ENCODE results near the gene GPR82.
"Not testable (repeated sequence)": the region's sequence is repeated elsewhere in the genome, so short reads cannot be mapped to it uniquely, and the experiment has no call there.

GPR82 gene

GRCh38 chrX:41723826-41724225 lies at the start of gene GPR82:
Gene GPR82 (plus strand): TSS chrX:41724181. CDS start chrX:41727027, 2,846 bp downstream.
- no peak for DNase-seq
- in situ Hi-C loops (cut with HindIII; ENCODE audit: low pct_ligation_motif_present, low pct_unique_long_range_greater_than_20kb, low sequenced_read_pairs), result no loop called here

GRCh38 chrX:41676361-41676760 lies 47.6 kb upstream of the GPR82 start:
- DNase-seq; in situ Hi-C loops (cut with HindIII; ENCODE audit: low pct_ligation_motif_present, low pct_unique_long_range_greater_than_20kb, low sequenced_read_pairs): not testable (repeated sequence)

GRCh38 chrX:41677183-41678060 lies 46.6 kb upstream of the GPR82 start:
- no peak for DNase-seq
- in situ Hi-C loops (cut with HindIII; ENCODE audit: low pct_ligation_motif_present, low pct_unique_long_range_greater_than_20kb, low sequenced_read_pairs), result no loop called here

GRCh38 chrX:41684138-41684537 lies 39.8 kb upstream of the GPR82 start:
- DNase-seq, result no peak
- in situ Hi-C loops (cut with HindIII; ENCODE audit: low pct_ligation_motif_present, low pct_unique_long_range_greater_than_20kb, low sequenced_read_pairs), result no loop called here

GRCh38 chrX:41684940-41685339 lies 39.0 kb upstream of the GPR82 start:
- DNase-seq, result no peak
- in situ Hi-C loops (cut with HindIII; ENCODE audit: low pct_ligation_motif_present, low pct_unique_long_range_greater_than_20kb, low sequenced_read_pairs), result no loop called here

GRCh38 chrX:41686788-41687187 lies 37.2 kb upstream of the GPR82 start:
- DNase-seq, result no peak
- in situ Hi-C loops (cut with HindIII; ENCODE audit: low pct_ligation_motif_present, low pct_unique_long_range_greater_than_20kb, low sequenced_read_pairs), result no loop called here

GRCh38 chrX:41688156-41688555 lies 35.8 kb upstream of the GPR82 start:
- in situ Hi-C loops (cut with HindIII; ENCODE audit: low pct_ligation_motif_present, low pct_unique_long_range_greater_than_20kb, low sequenced_read_pairs), result no loop called here
- DNase-seq, result no peak

GRCh38 chrX:41688835-41689234 lies 35.1 kb upstream of the GPR82 start, which contains the start of gene GPR34:
Gene GPR34 (plus strand): TSS chrX:41688973. CDS start chrX:41695634, 6,661 bp downstream.
- DNase-seq, result no peak
- in situ Hi-C loops (cut with HindIII; ENCODE audit: low pct_ligation_motif_present, low pct_unique_long_range_greater_than_20kb, low sequenced_read_pairs), result no loop called here

- in situ Hi-C loops (cut with HindIII; ENCODE audit: low pct_ligation_motif_present, low pct_unique_long_range_greater_than_20kb, low sequenced_read_pairs), result no loop called here
- DNase-seq, result no peak
Observed at GRCh38 chrX:41689711-41690110, 34.3 kb upstream of the GPR82 start.

GRCh38 chrX:41692162-41692749 lies 31.7 kb upstream of the GPR82 start:
- in situ Hi-C loops (cut with HindIII; ENCODE audit: low pct_ligation_motif_present, low pct_unique_long_range_greater_than_20kb, low sequenced_read_pairs), result no loop called here
- no peak for DNase-seq

- DNase-seq, result no peak
- in situ Hi-C loops (cut with HindIII; ENCODE audit: low pct_ligation_motif_present, low pct_unique_long_range_greater_than_20kb, low sequenced_read_pairs), result no loop called here
Observed at GRCh38 chrX:41693024-41693423, 31.0 kb upstream of the GPR82 start.

GRCh38 chrX:41695426-41695825 lies 28.6 kb upstream of the GPR82 start:
- DNase-seq, result no peak
- in situ Hi-C loops (cut with HindIII; ENCODE audit: low pct_ligation_motif_present, low pct_unique_long_range_greater_than_20kb, low sequenced_read_pairs), result no loop called here

- DNase-seq, result no peak
- in situ Hi-C loops (cut with HindIII; ENCODE audit: low pct_ligation_motif_present, low pct_unique_long_range_greater_than_20kb, low sequenced_read_pairs), result no loop called here
Observed at GRCh38 chrX:41703574-41704029, 20.4 kb upstream of the GPR82 start.

- DNase-seq, result no peak
- in situ Hi-C loops (cut with HindIII; ENCODE audit: low pct_ligation_motif_present, low pct_unique_long_range_greater_than_20kb, low sequenced_read_pairs), result no loop called here
Observed at GRCh38 chrX:41705042-41705441, 18.9 kb upstream of the GPR82 start.

GRCh38 chrX:41705680-41706374 lies 18.2 kb upstream of the GPR82 start:
- in situ Hi-C loops (cut with HindIII; ENCODE audit: low pct_ligation_motif_present, low pct_unique_long_range_greater_than_20kb, low sequenced_read_pairs), result no loop called here
- no peak for DNase-seq

- no peak for DNase-seq
- in situ Hi-C loops (cut with HindIII; ENCODE audit: low pct_ligation_motif_present, low pct_unique_long_range_greater_than_20kb, low sequenced_read_pairs), result no loop called here
Observed at GRCh38 chrX:41707218-41707617, 16.8 kb upstream of the GPR82 start.

GRCh38 chrX:41708486-41708885 lies 15.5 kb upstream of the GPR82 start:
- in situ Hi-C loops (cut with HindIII; ENCODE audit: low pct_ligation_motif_present, low pct_unique_long_range_greater_than_20kb, low sequenced_read_pairs), result no loop called here
- DNase-seq, result no peak

GRCh38 chrX:41711021-41711667 lies 12.8 kb upstream of the GPR82 start:
- in situ Hi-C loops (cut with HindIII; ENCODE audit: low pct_ligation_motif_present, low pct_unique_long_range_greater_than_20kb, low sequenced_read_pairs), result no loop called here
- no peak for DNase-seq

- in situ Hi-C loops (cut with HindIII; ENCODE audit: low pct_ligation_motif_present, low pct_unique_long_range_greater_than_20kb, low sequenced_read_pairs), result no loop called here
Observed at GRCh38 chrX:41716222-41716621, 7.8 kb upstream of the GPR82 start.

More at GRCh38 chrX:41716222-41716621, 7.8 kb upstream of the GPR82 start:
- no peak for DNase-seq

All from ACHN (cell line).